K562 (cell line): Measurements from ENCODE around the gene RNF11. TPM values are rescaled to one million over a fixed set of nuclear protein-coding genes. Genes with fewer than 3 reads are reported as not detected.

Experiments
- ATAC-seq: fragments of 200-7000 bp; cut with Tn5 transposase; 3 replicates; pipeline ENCODE4 v1.9.1; 2020; ENCODE audit warnings: moderate library complexity
- BruUV-seq: library from RNA; stranded (reverse); fragments of 400-500 nt; replicated peaks from 2 replicates; lab custom pipeline; 2021; lab: Mats Ljungman, UMichigan
- CTCF ChIA-PET: fragments of 300-600 bp; formaldehyde crosslinking; extraction: SDS; loops from one replicate; lab custom pipeline; 2021; ENCODE audit warnings: low intra/inter-chr PET ratio; lab: Yijun Ruan, JAX
- POLR2A ChIA-PET: fragments of 300-600, 350-650 bp; sonication (Branson Sonifier 250); formaldehyde crosslinking; extraction: SDS; loops from one replicate; lab custom pipeline; 2021; ENCODE audit warnings: antibody characterized with exemption, inconsistent platforms; lab: Yijun Ruan, JAX
- DNase-seq, 4 experiments: peaks; one replicate each; pipeline versions ENCODE4 v3.0.0 to v3.0.0-alpha.2; 2011 to 2018; ENCODE audit warnings: low spot score in 3 of 4, mixed read lengths in 3 of 4; ENCODE audit errors: extremely low read depth in 1 of 4
- FAIRE-seq: peaks from 2 replicates; lab custom pipeline; 2011; peaks lifted over from hg19 to GRCh38; lab: Jason Lieb, UNC
- H2AFZ ChIP-seq: 2 replicates; pipeline ENCODE4 v1.6.0; 2011; ENCODE audit warnings: low read depth, low read length, control low read depth, inconsistent platforms
- H3K27ac ChIP-seq: fragments of 200-600 bp; 3 replicates; pipeline ENCODE4 v1.8.0; 2011; ENCODE audit warnings: low read depth, mild to moderate bottlenecking, control low read depth, inconsistent platforms, low read length, moderate library complexity, mixed read lengths; ENCODE audit errors: extremely low read depth
- H3K27me3 ChIP-seq, 2 experiments: fragments of 300-600 bp in 1 of 2; 2 replicates in 1 of 2; 3 replicates in 1 of 2; pipeline versions ENCODE4 v1.6.0 to v1.8.0; 2011; ENCODE audit warnings: inconsistent platforms in 2 of 2, low read length in 2 of 2, mild to moderate bottlenecking in 1 of 2, mixed read lengths in 1 of 2, moderate library complexity in 1 of 2; ENCODE audit not compliant: control insufficient read depth in 2 of 2, insufficient read depth in 2 of 2
- H3K36me3 ChIP-seq: fragments of 300-600 bp; 3 replicates; pipeline ENCODE4 v1.8.0; 2011; ENCODE audit warnings: mild to moderate bottlenecking, low read length, inconsistent platforms; ENCODE audit not compliant: control insufficient read depth, insufficient read depth
- H3K4me1 ChIP-seq, 2 experiments: fragments of 200-600 bp in 1 of 2; replicated peaks in 1 of 2; 2 replicates in 1 of 2; 3 replicates in 1 of 2; pipeline versions ENCODE4 v1.5.1 to v1.8.0; 2011; ENCODE audit warnings: inconsistent platforms in 2 of 2, low read length in 2 of 2, mild to moderate bottlenecking in 1 of 2, mixed read lengths in 1 of 2, moderate library complexity in 1 of 2; ENCODE audit not compliant: control insufficient read depth in 2 of 2, insufficient read depth in 2 of 2
- H3K4me2 ChIP-seq: 2 replicates; pipeline ENCODE4 v1.6.1; 2011; ENCODE audit warnings: low read length, control low read depth, inconsistent platforms, mixed read lengths; ENCODE audit not compliant: insufficient read depth
- H3K4me3 ChIP-seq: fragments of 200-600 bp; sonication (generic), shearing (Covaris generic); 2 replicates; pipeline ENCODE4 v1.5.1; 2016; ENCODE audit warnings: control low read depth, inconsistent platforms
- H3K79me2 ChIP-seq: fragments of 200-600 bp; 3 replicates; pipeline ENCODE4 v1.8.0; 2011; ENCODE audit warnings: low read length, inconsistent platforms; ENCODE audit not compliant: control insufficient read depth, insufficient read depth
- H3K9ac ChIP-seq, 2 experiments: 2 replicates each; pipeline versions ENCODE4 v1.6.0 to v1.6.1; 2011; ENCODE audit warnings: low read depth in 2 of 2, low read length in 2 of 2, control low read depth in 1 of 2, inconsistent platforms in 1 of 2, mild to moderate bottlenecking in 1 of 2, mixed read lengths in 1 of 2; ENCODE audit not compliant: insufficient read depth in 1 of 2
- H3K9me1 ChIP-seq: one replicate; pipeline ENCODE4 v1.6.0; 2011; ENCODE audit warnings: inconsistent platforms, mild to moderate bottlenecking, low read length, moderate library complexity; ENCODE audit not compliant: control insufficient read depth, insufficient read depth
- H3K9me3 ChIP-seq: replicated peaks from 2 replicates; pipeline ENCODE4 v1.5.1; 2011; ENCODE audit warnings: low read depth, low read length, inconsistent platforms; ENCODE audit not compliant: control insufficient read depth, insufficient read depth
- H4K20me1 ChIP-seq: replicated peaks from 2 replicates; pipeline ENCODE4 v1.6.1; 2011; ENCODE audit warnings: low read length, inconsistent platforms, mixed read lengths; ENCODE audit not compliant: control insufficient read depth, insufficient read depth
- ADNP ChIP-seq: fragments of 200-800 bp; sonication (Bioruptor generic); IDR thresholded peaks from 2 replicates; pipeline ENCODE4 v1.6.1; 2016; ENCODE audit warnings: missing genetic modification characterization, missing compliant biosample characterization
- CEBPB ChIP-seq: fragments of 450-650 bp; IDR thresholded peaks from 2 replicates; pipeline ENCODE4 v1.6.1; 2016; ENCODE audit warnings: missing genetic modification characterization, missing compliant biosample characterization
- ERF ChIP-seq: fragments of 450-650 bp; formaldehyde crosslinking; IDR thresholded peaks from 2 replicates; pipeline ENCODE4 v1.4.0; 2020; ENCODE audit warnings: mild to moderate bottlenecking, mixed read lengths
- FOXP1 ChIP-seq: sonication (generic); formaldehyde crosslinking; IDR thresholded peaks from 2 replicates; pipeline ENCODE4 v1.8.0; 2022; ENCODE audit warnings: mild to moderate bottlenecking, missing genetic modification reagents
- KLF16 ChIP-seq: IDR thresholded peaks from 2 replicates; pipeline ENCODE4 v1.6.1; 2016; ENCODE audit warnings: antibody characterized with exemption
- MYBL2 ChIP-seq, 2 experiments: fragments of 450-650 bp in 1 of 2; sonication (generic) in 1 of 2; formaldehyde crosslinking in 1 of 2; IDR thresholded peaks; 2 replicates each; pipeline versions ENCODE4 v1.6.1 to v1.8.1; 2017 to 2022; ENCODE audit warnings: borderline replicate concordance in 1 of 2, inconsistent platforms in 1 of 2, low read depth in 1 of 2, mild to moderate bottlenecking in 1 of 2, missing genetic modification reagents in 1 of 2, moderate library complexity in 1 of 2
- NCOA1 ChIP-seq: fragments of 450-650 bp; IDR thresholded peaks from 2 replicates; pipeline ENCODE4 v1.6.1; 2016; ENCODE audit warnings: low read depth
- RNF2 ChIP-seq: sonication (generic); IDR thresholded peaks from 2 replicates; pipeline ENCODE4 v1.6.1; 2016
- SRSF1 ChIP-seq: fragments of 200-400 bp; formaldehyde crosslinking; IDR thresholded peaks from 2 replicates; pipeline ENCODE4 v1.6.1; 2017; ENCODE audit warnings: mild to moderate bottlenecking, low read depth, low read length, moderate library complexity
- TSC22D4 ChIP-seq: fragments of 450-650 bp; IDR thresholded peaks from 2 replicates; pipeline ENCODE4 v1.6.1; 2016; ENCODE audit warnings: missing genetic modification characterization, missing biosample characterization, control low read depth
- ZNF140 ChIP-seq: fragments of 250-450 bp; sonication (Bioruptor Pico); IDR thresholded peaks from 2 replicates; pipeline ENCODE4 v1.8.0; 2021; ENCODE audit warnings: moderate library complexity, mild to moderate bottlenecking, inconsistent platforms
- ZNF263 ChIP-seq: sonication (generic); formaldehyde crosslinking; IDR thresholded peaks from 2 replicates; pipeline ENCODE4 v1.8.0; 2022; ENCODE audit warnings: mild to moderate bottlenecking, missing genetic modification reagents, borderline replicate concordance
- ZNF280B ChIP-seq: fragments of 250-450 bp; sonication (Bioruptor Pico); IDR thresholded peaks from 2 replicates; pipeline ENCODE4 v1.5.1; 2021; ENCODE audit warnings: mild to moderate bottlenecking
- ZNF41 ChIP-seq: fragments of 250-450 bp; sonication (Bioruptor Pico); conservative IDR thresholded peaks from 2 replicates; pipeline ENCODE4 v1.4.0; 2020; ENCODE audit warnings: mild to moderate bottlenecking
- ZNF436 ChIP-seq: fragments of 250-450, 450-650 bp; sonication (Bioruptor Pico); formaldehyde crosslinking; IDR thresholded peaks from 2 replicates; pipeline ENCODE4 v1.7.0; 2020; ENCODE audit warnings: mild to moderate bottlenecking
- ZNF583 ChIP-seq: fragments of 250-450 bp; sonication (Bioruptor Pico); IDR thresholded peaks from 2 replicates; pipeline ENCODE4 v1.4.0; 2020
- in situ Hi-C: fragments of 300-500 bp; cut with MboI; formaldehyde crosslinking; loops from 4 replicates; pipeline ENCODE4 v1.15.0; 2018; ENCODE audit warnings: inconsistent platforms, mixed read lengths
- intact Hi-C: fragments of 100-400 bp; cut with micrococcal nuclease; formaldehyde crosslinking; loops from 2 replicates; pipeline ENCODE4 v1.14.2; 2022
- polyA plus RNA-seq, 8 experiments: library from polyadenylated mRNA; depleted of rRNA in 4 of 8; stranded (reverse) in 5 of 8; unstranded in 3 of 8; fragments of >200 nt; fragmentation: Nextera tagmentation in 2 of 8; fragmentation: Illumina TruSeq in 1 of 8; extraction: Ambion mirVana in 2 of 8; extraction: Trizol in 1 of 8; gene quantifications; 2 replicates each; pipeline versions ENCODE4 v1.2.1 to v1.2.3, GENCODE V29; 2011 to 2014; ENCODE audit warnings: inconsistent platforms in 1 of 8, missing spikeins in 1 of 8
- total RNA-seq, 7 experiments: library from RNA; depleted of rRNA in 6 of 7; stranded (reverse); fragments of >200 nt in 6 of 7; fragmentation: Illumina TruSeq in 2 of 7; extraction: Trizol in 2 of 7; gene quantifications; 2 replicates each; pipeline versions ENCODE4 v1.2.1 to v1.2.3, GENCODE V29; 2011 to 2021; ENCODE audit warnings: low replicate concordance in 1 of 7
- TF ChIP-seq, protein P1 (sequence below): fragments of 450-650 bp; formaldehyde crosslinking; IDR thresholded peaks from 2 replicates; pipeline ENCODE4 v1.4.0; 2020; ENCODE audit warnings: mild to moderate bottlenecking

The RNF11 gene
- total and polyA plus RNA-seq, 9 of the 15 experiments (the other 6 are each of a cell fraction or from before 2014, with no cell fraction given) = 5.7 to 34.3 (median 23.1) TPM

GRCh38 chr1:51270751-51271150 is 34.7 kb downstream of the RNF11 start:
- intact Hi-C loops = no loop called here
- no peak overlapping the region for H3K27ac ChIP-seq
- DNase-seq (no peak), FAIRE-seq (no peak), ATAC-seq (no peak)
- no peaks in the 10 kb centered on the region for H3K9me3 ChIP-seq
- no peak overlapping the region for H3K9ac ChIP-seq
- BruUV-seq = no TSS peak
- H2AFZ ChIP-seq = no peak overlapping the region
- no peak overlapping the region for H3K4me3 ChIP-seq
- H4K20me1 ChIP-seq = no peaks in the 10 kb centered on the region
- CTCF ChIA-PET = no interaction called here
- no peak for TF ChIP-seq ZNF263
- no peak for TF ChIP-seq RNF2
- TF ChIP-seq TSC22D4 (tag) = no peak
- TF ChIP-seq, protein P1, sequence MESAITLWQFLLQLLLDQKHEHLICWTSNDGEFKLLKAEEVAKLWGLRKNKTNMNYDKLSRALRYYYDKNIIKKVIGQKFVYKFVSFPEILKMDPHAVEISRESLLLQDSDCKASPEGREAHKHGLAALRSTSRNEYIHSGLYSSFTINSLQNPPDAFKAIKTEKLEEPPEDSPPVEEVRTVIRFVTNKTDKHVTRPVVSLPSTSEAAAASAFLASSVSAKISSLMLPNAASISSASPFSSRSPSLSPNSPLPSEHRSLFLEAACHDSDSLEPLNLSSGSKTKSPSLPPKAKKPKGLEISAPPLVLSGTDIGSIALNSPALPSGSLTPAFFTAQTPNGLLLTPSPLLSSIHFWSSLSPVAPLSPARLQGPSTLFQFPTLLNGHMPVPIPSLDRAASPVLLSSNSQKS (CRISPR knock-in tag) = no peak
- no peak for TF ChIP-seq KLF16
- no peak for TF ChIP-seq NCOA1
- H3K4me1 ChIP-seq = peaks cover 1 to 3% of the 10 kb centered on the region in 2 experiments; a peak in 4 of 5 replicates
- no peaks in the 10 kb centered on the region for H3K9me1 ChIP-seq
- POLR2A ChIA-PET = interaction anchor here (1.4 kb wide), 1 partner anchor 10 kb away, joined by 4 read pairs; no protein-coding TSS in a partner anchor
- in situ Hi-C loops = no loop called here
- H3K79me2 ChIP-seq = peaks cover 21% of the 10 kb centered on the region; the same call in 2 of the 3 replicates
- peaks cover 27% of the 10 kb centered on the region for H3K36me3 ChIP-seq
- H3K4me2 ChIP-seq = no peak overlapping the region
- no peaks in the 10 kb centered on the region for H3K27me3 ChIP-seq

DNA sequence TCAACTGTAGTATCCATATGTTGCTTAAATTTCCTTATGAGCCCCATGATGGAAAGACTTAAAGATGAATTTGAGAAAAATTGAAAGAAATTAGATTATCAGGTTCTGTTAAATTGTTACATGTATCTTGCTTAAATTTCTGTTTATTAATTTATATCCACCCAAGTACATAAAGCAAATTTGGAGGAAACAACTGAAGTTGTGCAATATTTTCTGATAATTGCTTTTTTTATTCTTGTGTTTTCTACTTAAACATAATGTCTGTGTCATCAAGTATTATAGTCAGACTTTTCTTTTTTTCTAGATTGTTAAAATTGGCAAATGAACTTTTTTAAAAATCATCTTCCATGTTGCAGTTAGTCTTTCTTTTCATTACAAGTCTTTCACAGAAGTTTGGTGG is 36.8 kb downstream of the RNF11 start:
- POLR2A ChIA-PET = no interaction called here
- Histone ChIP-seq H3K27me3 (no peaks in the 10 kb centered on the region), H4K20me1 (no peaks in the 10 kb centered on the region), H3K36me3 (peaks cover 32% of the 10 kb centered on the region; the same call in 2 of the 3 replicates), H3K79me2 (peaks cover 8% of the 10 kb centered on the region; the same call in 1 of the 3 replicates), H3K4me3 (no peak overlapping the region), H3K4me2 (no peak overlapping the region), H3K9me1 (no peaks in the 10 kb centered on the region), H3K9ac (no peak overlapping the region), H2AFZ (no peak overlapping the region), H3K4me1 (no peaks in the 10 kb centered on the region), H3K9me3 (no peaks in the 10 kb centered on the region), H3K27ac (no peak overlapping the region)
- DNase-seq (no peak), FAIRE-seq (no peak), ATAC-seq (no peak)
- CTCF ChIA-PET = no interaction called here
- BruUV-seq = no TSS peak
- intact Hi-C loops = no loop called here
- in situ Hi-C loops = no loop called here
- TF ChIP-seq MYBL2 (IDR thresholded peaks at IDR 0.05; ENCODE audit: low read depth) = no peak
- TF ChIP-seq MYBL2 (CRISPR knock-in tag; IDR thresholded peaks at IDR 0.05; ENCODE audit: borderline replicate concordance) = no peak
- no peak for TF ChIP-seq ADNP (tag)
- TF ChIP-seq SRSF1 = no peak
- no peak for TF ChIP-seq ZNF280B (CRISPR knock-in tag)
- no peak for TF ChIP-seq FOXP1 (CRISPR knock-in tag)
- TF ChIP-seq ERF (CRISPR knock-in tag) = no peak
- no peak for TF ChIP-seq ZNF436 (CRISPR knock-in tag)
- TF ChIP-seq CEBPB = peak; percentile 78
- TF ChIP-seq ZNF140 = 0 out of 2 replicates have a peak, but pooled peaks have one; percentile 20
- no peak for TF ChIP-seq ZNF41 (CRISPR knock-in tag)
- TF ChIP-seq ZNF583 (CRISPR knock-in tag) = no peak
